B cell (primary cell): ENCODE data around the gene OSBPL5.

Experiments
- EZH2 ChIP-seq: IDR thresholded peaks from 2 replicates; pipeline ENCODE4 v1.6.1; 2012; ENCODE audit warnings: borderline replicate concordance, low read depth, mild to moderate bottlenecking, moderate library complexity, low read length; ENCODE audit not compliant: insufficient read depth, poor library complexity, severe bottlenecking
- TF ChIP-seq, protein P1 (sequence below): fragments of 200-600 bp; IDR thresholded peaks from one replicate; pipeline ENCODE4 v1.8.0; 2022; ENCODE audit warnings: antibody characterized with exemption, mild to moderate bottlenecking

GRCh38 chr11:3086671-3087150, 78.4 kb downstream of the OSBPL5 start:
- TF ChIP-seq EZH2, result no peak
- TF ChIP-seq, protein P1, sequence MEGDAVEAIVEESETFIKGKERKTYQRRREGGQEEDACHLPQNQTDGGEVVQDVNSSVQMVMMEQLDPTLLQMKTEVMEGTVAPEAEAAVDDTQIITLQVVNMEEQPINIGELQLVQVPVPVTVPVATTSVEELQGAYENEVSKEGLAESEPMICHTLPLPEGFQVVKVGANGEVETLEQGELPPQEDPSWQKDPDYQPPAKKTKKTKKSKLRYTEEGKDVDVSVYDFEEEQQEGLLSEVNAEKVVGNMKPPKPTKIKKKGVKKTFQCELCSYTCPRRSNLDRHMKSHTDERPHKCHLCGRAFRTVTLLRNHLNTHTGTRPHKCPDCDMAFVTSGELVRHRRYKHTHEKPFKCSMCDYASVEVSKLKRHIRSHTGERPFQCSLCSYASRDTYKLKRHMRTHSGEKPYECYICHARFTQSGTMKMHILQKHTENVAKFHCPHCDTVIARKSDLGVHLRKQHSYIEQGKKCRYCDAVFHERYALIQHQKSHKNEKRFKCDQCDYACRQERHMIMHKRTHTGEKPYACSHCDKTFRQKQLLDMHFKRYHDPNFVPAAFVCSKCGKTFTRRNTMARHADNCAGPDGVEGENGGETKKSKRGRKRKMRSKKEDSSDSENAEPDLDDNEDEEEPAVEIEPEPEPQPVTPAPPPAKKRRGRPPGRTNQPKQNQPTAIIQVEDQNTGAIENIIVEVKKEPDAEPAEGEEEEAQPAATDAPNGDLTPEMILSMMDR, result no peak
